A673 (cell line): ENCODE data around the gene FKBP1A. TPM values are rescaled to one million over a fixed set of nuclear protein-coding genes. Genes with fewer than 3 reads are reported as not detected.

Source experiments
- BruUV-seq: library from RNA; stranded (reverse); fragments of 400-500 nt; replicated peaks from 2 replicates; lab custom pipeline; 2021; lab: Mats Ljungman, UMichigan
- CTCF ChIA-PET: fragments of 300-600 bp; sonication (Branson Sonifier 250); formaldehyde crosslinking; loops from one replicate; lab custom pipeline; 2022; ENCODE audit warnings: antibody characterized with exemption; lab: Charles Lee
- POLR2A ChIA-PET: fragments of 300-600 bp; sonication (Branson Sonifier 250); formaldehyde crosslinking; loops from one replicate; lab custom pipeline; 2022; ENCODE audit warnings: antibody characterized with exemption; ENCODE audit not compliant: low non-redundant PET; lab: Charles Lee
- DNase-seq: peaks from one replicate; pipeline ENCODE4 v3.0.0-alpha.2; 2015; ENCODE audit warnings: low spot score
- H3K27ac ChIP-seq: fragments of 200-600 bp; sonication (generic); 2 replicates; pipeline ENCODE4 v1.5.1; 2016; ENCODE audit warnings: mixed run types, low read depth, mild to moderate bottlenecking, mixed read lengths, antibody characterized with exemption, low read length; ENCODE audit not compliant: poor library complexity, severe bottlenecking
- H3K27me3 ChIP-seq: fragments of 200-600 bp; sonication (generic); replicated peaks from 2 replicates; pipeline ENCODE4 v1.6.1; 2017; ENCODE audit warnings: mixed run types, low read depth, mild to moderate bottlenecking, mixed read lengths, antibody characterized with exemption, low read length; ENCODE audit not compliant: insufficient read depth, poor library complexity
- H3K36me3 ChIP-seq: fragments of 200-600 bp; sonication (generic); 2 replicates; pipeline ENCODE4 v1.6.1; 2016; ENCODE audit warnings: mixed run types, mild to moderate bottlenecking, mixed read lengths, antibody characterized with exemption, low read length; ENCODE audit not compliant: insufficient read depth, poor library complexity, severe bottlenecking
- H3K4me1 ChIP-seq: fragments of 200-600 bp; sonication (generic); 2 replicates; pipeline ENCODE4 v1.6.1; 2017; ENCODE audit warnings: mixed run types, mild to moderate bottlenecking, mixed read lengths, antibody characterized with exemption, low read length; ENCODE audit not compliant: insufficient read depth, poor library complexity, severe bottlenecking
- H3K4me3 ChIP-seq: fragments of 200-600 bp; sonication (generic); 2 replicates; pipeline ENCODE4 v1.5.1; 2016; ENCODE audit warnings: low read depth, mixed run types, mild to moderate bottlenecking, mixed read lengths, low read length; ENCODE audit not compliant: poor library complexity, severe bottlenecking
- H3K9me3 ChIP-seq: fragments of 200-600 bp; sonication (generic); 2 replicates; pipeline ENCODE4 v1.6.1; 2016; ENCODE audit warnings: mixed run types, low read depth, mild to moderate bottlenecking, mixed read lengths, antibody characterized with exemption, low read length; ENCODE audit not compliant: poor library complexity, severe bottlenecking
- EZH2 ChIP-seq: fragments of 200-600 bp; sonication (generic); IDR thresholded peaks from 2 replicates; pipeline ENCODE4 v1.6.1; 2017; ENCODE audit warnings: borderline replicate concordance, low read depth, mild to moderate bottlenecking, mixed read lengths, antibody characterized with exemption, low read length; ENCODE audit not compliant: poor library complexity, severe bottlenecking
- intact Hi-C: fragments of 100-400 bp; cut with micrococcal nuclease; formaldehyde crosslinking; loops from one replicate; pipeline ENCODE4 v1.10.0; 2022; ENCODE audit not compliant: unreplicated experiment
- total RNA-seq: library from RNA; stranded (reverse); gene quantifications from 2 replicates; pipeline ENCODE4 v1.2.3, GENCODE V29; 2021
- TF ChIP-seq, protein P1 (sequence below): fragments of 300-800, 200-600 bp; sonication (generic); conservative IDR thresholded peaks from 2 replicates; pipeline ENCODE4 v1.5.1; 2017; ENCODE audit warnings: low read depth, mild to moderate bottlenecking, antibody characterized with exemption, low read length, moderate library complexity, mixed read lengths

The FKBP1A gene
- total RNA-seq, 1 experiment from 2014 or later, result 264 TPM

- DNase-seq, result no peak
- no peak overlapping the region for H3K27ac ChIP-seq
- H3K36me3 ChIP-seq, result no peaks in the 10 kb centered on the region
- ChIA-PET POLR2A (no interaction called here), CTCF (no interaction called here)
- peaks cover 19% of the 10 kb centered on the region for H3K4me1 ChIP-seq
- TF ChIP-seq, protein P1, sequence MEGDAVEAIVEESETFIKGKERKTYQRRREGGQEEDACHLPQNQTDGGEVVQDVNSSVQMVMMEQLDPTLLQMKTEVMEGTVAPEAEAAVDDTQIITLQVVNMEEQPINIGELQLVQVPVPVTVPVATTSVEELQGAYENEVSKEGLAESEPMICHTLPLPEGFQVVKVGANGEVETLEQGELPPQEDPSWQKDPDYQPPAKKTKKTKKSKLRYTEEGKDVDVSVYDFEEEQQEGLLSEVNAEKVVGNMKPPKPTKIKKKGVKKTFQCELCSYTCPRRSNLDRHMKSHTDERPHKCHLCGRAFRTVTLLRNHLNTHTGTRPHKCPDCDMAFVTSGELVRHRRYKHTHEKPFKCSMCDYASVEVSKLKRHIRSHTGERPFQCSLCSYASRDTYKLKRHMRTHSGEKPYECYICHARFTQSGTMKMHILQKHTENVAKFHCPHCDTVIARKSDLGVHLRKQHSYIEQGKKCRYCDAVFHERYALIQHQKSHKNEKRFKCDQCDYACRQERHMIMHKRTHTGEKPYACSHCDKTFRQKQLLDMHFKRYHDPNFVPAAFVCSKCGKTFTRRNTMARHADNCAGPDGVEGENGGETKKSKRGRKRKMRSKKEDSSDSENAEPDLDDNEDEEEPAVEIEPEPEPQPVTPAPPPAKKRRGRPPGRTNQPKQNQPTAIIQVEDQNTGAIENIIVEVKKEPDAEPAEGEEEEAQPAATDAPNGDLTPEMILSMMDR, result no peak
- no peak for TF ChIP-seq EZH2
- no TSS peak for BruUV-seq
- H3K27me3 ChIP-seq, result no peaks in the 10 kb centered on the region
- no peak overlapping the region for H3K4me3 ChIP-seq
- H3K9me3 ChIP-seq, result no peaks in the 10 kb centered on the region
- intact Hi-C loops, result no loop called here
Observed at GRCh38 chr20:1431158-1431557, 38.3 kb upstream of the FKBP1A start.

DNA sequence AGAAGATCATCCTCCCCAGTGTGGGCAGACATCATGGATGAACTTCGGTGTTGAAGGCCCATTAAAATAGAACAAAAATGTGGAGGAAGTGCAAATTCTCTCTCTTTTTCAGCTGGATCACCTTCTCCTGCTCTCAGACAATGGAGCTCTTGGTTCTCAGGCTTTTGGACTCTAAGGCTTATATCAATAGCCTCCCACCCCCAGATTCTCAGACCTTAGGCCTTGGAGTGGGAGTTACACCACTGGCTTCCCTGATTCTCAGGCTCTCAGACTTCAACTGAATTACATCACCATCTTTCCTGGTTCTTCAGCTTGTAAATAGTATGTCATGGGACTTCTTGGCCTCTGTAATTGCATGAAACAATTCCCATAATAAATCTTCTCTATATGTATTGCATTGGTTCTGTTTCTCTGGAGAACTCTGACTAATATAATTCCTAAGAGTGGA lies 37.2 kb upstream of the FKBP1A start:
- Histone ChIP-seq H3K4me3 (no peak overlapping the region), H3K27ac (no peak overlapping the region), H3K36me3 (no peaks in the 10 kb centered on the region), H3K27me3 (no peaks in the 10 kb centered on the region), H3K9me3 (no peaks in the 10 kb centered on the region), H3K4me1 (peaks cover 22% of the 10 kb centered on the region)
- DNase-seq, result no peak
- no peak for TF ChIP-seq EZH2
- TF ChIP-seq, protein P1, result no peak
- intact Hi-C loops, result no loop called here
- BruUV-seq, result no TSS peak
- POLR2A ChIA-PET, result interaction anchor here (0.6 kb wide), 1 partner anchor 1039 kb away, joined by 3 read pairs; no protein-coding TSS in a partner anchor
- CTCF ChIA-PET, result no interaction called here

- Histone ChIP-seq H3K4me1 (peaks cover 23% of the 10 kb centered on the region), H3K9me3 (no peaks in the 10 kb centered on the region), H3K27ac (no peak overlapping the region), H3K36me3 (no peaks in the 10 kb centered on the region), H3K27me3 (no peaks in the 10 kb centered on the region), H3K4me3 (no peak overlapping the region)
- TF ChIP-seq, protein P1, result no peak
- TF ChIP-seq EZH2, result no peak
- ChIA-PET POLR2A (interaction anchor here (0.6 kb wide), 1 partner anchor 28 kb away, joined by 4 read pairs; no protein-coding TSS in a partner anchor), CTCF (no interaction called here)
- DNase-seq, result no peak
- BruUV-seq, result no TSS peak
- intact Hi-C loops, result no loop called here
Observed at GRCh38 chr20:1429143-1429728, 36.4 kb upstream of the FKBP1A start.
